HL-60/S4 treated with phorbol 12-myristate 13-acetate at 8.2 ng/mL for 4 days and 3 days (cell line): ENCODE data around the gene TCF7L1.
"Not testable (repeated sequence)": the region's sequence is repeated elsewhere in the genome, so short reads cannot be mapped to it uniquely, and the experiment has no call there.

Experiments used
- in situ Hi-C: fragments of 300-500 bp; cut with MboI; formaldehyde crosslinking; loops from 2 replicates; pipeline ENCODE4 v1.15.0; 2022; ENCODE audit warnings: low sequenced_read_pairs

The TCF7L1 gene

DNA sequence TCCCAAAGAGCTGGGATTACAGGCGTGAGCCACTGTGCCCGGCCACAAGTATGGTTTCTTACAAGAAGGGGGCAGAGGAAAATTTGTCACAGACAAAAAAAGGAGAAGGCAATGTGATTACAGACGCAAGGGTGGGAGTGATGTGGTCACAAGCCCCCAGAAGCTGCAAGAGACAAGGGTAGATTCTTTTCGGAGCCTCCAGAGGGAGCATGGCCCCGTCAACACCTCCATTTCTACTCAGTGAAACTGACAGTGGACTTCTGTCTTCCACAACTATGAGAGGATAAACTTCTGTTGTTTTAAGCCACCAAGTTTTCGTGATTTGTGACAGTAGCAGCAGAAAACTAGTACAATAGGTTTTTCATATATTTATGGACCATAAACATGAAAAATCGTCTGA is 2.1 kb upstream of the TCF7L1 start:
- in situ Hi-C loops, result no loop called here

- in situ Hi-C loops, result no loop called here
Measured at GRCh38 chr2:85132397-85132796, 795 bp upstream of the TCF7L1 start.

- in situ Hi-C loops, result no loop called here
Measured at GRCh38 chr2:85133751-85134254, 611 bp downstream of the TCF7L1 start.

- in situ Hi-C loops, result no loop called here
Measured at GRCh38 chr2:85134255-85134895, 1.2 kb downstream of the TCF7L1 start.

- in situ Hi-C loops, result no loop called here
Measured at GRCh38 chr2:85134896-85135659, 1.9 kb downstream of the TCF7L1 start.

GRCh38 chr2:85135660-85135914 is 2.4 kb downstream of the TCF7L1 start:
- in situ Hi-C loops, result no loop called here

- in situ Hi-C loops, result no loop called here
Measured at GRCh38 chr2:85137156-85137555, 4.0 kb downstream of the TCF7L1 start.

DNA sequence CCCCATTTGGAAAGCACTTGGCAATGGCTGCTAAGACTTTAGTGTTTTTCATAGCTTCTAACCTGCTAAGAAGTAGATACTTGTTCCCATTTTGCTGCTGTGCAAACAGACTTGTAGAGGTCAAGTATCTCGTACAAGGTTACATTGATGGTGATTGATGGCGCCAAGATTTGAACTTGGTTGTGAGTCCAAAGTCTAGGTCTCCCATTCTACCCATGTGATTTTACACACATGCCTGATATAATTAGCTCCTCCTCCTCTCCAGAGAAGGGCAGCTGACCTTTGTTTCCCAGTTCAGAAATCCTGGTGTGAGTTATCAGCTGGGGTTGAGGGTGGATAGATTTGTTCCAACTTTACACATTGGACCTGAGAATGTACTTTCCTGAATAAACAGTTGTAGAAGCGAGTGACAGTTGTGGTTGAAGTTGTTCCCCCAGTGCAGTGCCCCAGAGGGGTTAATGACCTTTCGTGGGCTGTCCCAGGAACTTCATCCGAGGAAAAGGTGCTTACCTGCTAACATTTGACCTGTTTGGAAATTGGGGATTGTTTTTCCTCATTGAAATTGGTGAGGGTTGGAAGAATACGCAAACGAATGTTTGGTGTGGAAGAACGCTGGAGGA is 10.4 kb downstream of the TCF7L1 start:
- in situ Hi-C loops, result no loop called here

DNA sequence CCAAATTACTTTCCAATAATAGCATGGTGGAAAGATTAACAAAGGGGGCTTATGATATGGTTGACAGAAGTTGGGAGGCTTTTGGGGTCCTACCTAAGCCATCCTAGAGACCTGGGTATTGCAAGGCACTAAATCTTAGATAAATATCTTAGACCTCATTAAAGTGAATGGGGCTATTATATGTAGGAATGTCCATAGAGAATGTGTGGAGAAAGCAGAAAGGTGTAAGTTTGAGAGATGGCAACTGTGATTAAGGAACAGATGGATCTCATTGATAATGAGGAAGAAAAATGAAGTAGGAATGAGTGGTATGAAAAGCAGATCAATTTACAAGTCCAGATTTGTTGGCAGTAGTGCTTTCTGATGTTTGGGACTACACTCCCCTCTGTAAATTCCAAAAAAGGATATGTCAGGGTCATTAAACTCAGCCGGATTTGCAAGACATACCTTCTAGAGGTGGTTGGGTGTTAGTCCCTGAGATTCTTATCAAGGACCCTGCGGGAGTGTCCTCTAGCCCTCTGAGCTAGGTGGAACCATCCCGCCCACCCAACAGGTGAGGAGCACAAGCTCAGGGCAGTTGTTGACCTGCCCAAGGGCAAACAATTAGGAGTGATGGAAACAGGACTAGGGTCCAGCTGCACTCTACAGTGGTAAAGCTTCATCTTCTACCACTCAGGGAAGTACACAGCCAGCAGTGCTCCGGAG is 12.1 kb downstream of the TCF7L1 start:
- in situ Hi-C loops, result no loop called here

DNA sequence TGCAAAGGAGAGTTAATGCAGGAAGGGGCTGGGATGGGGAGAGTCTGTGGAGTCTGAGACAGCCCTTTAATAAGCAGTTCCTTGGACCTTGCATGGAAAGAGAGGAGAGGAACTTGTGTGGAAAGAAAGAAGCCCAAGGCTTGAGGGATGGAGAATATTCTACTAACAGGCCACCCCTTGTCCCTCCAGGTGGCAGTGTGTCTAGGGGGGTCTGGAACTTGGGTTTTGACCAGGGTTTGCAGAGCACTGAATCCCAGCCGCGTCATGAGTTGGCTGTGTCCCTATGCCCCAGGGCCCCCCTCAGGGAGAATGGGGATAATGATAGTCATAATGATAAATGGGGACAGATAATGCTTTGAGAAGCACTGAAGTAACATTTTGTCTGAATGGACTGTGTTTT is 15.0 kb downstream of the TCF7L1 start:
- in situ Hi-C loops, result no loop called here

DNA sequence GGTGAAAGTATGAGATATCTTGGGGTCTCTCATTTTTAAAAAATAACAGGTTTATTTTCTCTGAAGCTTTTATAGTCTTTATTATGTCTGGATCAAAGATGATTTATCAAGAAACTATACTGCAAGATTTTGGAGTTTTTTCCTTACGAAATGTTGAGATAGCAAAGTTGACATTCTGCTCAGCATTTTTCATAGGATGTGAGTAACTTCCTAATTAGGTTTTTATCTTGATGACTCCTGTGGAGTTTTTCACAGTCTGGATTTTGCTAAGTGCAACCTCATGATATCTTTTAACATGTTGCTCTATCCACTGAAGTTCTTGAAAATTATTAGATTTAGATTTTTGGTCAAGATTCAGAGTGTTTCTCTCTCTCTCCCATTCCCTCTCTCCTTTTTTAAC is 17.8 kb downstream of the TCF7L1 start:
- in situ Hi-C loops, result no loop called here

DNA sequence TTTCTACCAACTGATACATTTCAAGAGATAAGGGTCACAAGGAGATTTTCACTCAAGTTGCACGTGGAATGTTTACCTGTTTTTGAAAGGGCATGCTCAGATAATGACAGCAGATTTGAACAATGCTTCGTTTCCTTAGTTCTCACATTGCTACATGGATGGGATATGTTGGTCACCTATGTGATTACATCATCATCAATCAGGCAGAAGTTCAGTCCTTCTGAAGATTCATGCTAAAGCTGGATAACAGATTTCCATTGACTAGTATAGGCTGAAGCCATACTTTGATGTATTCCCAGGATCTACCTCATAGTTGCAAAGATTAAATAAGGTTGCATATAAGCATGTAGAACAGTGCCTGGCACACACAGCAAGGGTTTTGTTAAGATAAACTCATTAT is 19.7 kb downstream of the TCF7L1 start:
- in situ Hi-C loops, result no loop called here

DNA sequence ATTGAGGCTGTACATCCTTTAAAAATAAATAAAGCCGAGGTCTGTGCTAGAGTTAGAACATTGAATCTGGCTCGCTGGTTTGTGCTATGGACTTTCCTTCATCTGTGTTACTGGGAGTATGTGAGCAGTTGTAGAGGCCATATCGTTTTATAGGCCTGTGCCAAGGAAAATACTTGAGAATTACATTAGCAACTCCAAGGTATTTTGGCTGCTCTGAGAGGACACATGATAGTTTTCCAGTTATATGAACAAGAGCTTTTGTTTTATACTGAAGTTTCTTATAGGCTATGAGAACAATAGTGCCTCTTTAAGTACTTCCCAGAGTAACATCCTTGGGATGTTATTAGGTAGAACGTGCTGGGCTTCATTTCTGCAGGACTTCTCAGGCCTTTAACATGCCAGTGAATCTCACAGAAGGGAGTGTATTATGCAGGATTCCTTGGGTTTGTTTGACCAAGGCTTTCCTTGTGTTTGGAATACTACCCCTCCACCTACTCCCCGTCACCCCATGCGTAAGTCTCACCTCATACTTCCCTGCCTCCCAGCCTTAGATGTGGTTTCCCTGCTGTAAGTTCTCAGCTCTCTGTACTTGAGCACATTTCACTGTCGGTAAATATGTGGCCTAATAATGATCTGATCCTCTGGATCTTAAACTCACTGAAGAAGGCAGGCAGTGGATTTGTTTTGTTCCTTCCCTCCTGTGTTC is 21.0 kb downstream of the TCF7L1 start:
- in situ Hi-C loops, result no loop called here

DNA sequence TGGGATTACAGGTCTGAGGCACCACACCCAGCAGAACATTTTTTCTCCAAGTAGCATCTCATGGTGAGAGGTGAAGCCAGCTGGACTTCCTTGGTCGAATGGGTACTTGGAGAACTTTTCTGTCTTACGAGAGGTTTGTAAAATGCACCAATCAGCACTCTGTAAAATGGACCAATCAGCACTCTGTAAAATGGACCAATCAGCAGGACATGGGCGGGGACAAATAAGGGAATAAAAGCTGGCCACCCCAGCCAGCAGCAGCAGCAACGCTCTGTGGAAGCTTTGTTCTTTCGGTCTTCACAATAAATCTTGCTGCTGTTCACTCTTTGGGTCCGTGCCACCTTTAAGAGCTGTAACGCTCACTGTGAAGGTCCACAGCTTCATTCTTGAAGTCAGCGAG is 21.9 kb downstream of the TCF7L1 start:
- in situ Hi-C loops, result not testable (repeated sequence)

- in situ Hi-C loops, result no loop called here
Measured at GRCh38 chr2:85156153-85156552, 23.0 kb downstream of the TCF7L1 start.

DNA sequence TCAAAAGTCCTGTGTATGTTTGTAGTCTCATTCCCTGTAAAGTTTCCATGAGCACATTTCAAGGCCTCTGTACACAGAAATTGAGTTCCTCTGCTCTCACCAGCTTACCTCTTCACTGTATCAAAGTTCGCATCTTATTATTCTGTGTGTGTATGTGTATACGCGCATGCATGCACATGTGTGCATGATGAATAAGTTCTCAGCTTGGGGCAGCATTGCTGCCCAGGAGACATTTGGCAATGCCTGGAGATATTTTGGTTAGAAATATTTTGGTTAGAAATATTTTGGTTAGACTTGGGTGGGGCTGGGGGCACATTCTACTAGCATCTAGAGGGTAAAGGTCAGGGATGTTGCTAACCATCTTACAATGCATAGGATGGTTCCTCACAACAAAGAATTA is 23.4 kb downstream of the TCF7L1 start:
- in situ Hi-C loops, result no loop called here

DNA sequence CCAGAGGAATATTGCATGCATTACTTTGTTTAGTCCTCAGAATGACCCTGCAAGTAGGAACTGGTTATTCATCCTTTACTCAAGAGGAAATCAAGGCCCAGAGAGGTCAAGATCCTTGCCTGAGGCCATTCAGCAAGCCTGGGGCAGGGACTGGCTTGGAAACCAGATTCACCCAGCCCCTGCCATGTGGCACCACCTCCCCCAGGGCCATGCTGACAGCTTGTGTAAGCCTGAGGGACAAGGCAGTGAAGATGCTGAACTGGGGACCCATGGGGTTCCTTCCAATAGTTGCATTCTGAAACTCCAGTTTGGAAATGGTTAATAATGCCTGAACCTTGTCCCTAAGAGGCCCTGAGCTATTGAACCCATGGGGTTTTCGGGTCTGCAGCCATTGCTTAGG is 24.2 kb downstream of the TCF7L1 start:
- in situ Hi-C loops, result no loop called here

- in situ Hi-C loops, result no loop called here
Measured at GRCh38 chr2:85158559-85159273, 25.5 kb downstream of the TCF7L1 start.

GRCh38 chr2:85159589-85159988 is 26.4 kb downstream of the TCF7L1 start:
- in situ Hi-C loops, result no loop called here
